NCI-H69 (cell line): ENCODE measurements around the gene ABCB9.

ENCODE experiments used
- DNase-seq: peaks from one replicate; lab custom pipeline; 2025; lab: John Stamatoyannopoulos, UW

The ABCB9 gene

DNA sequence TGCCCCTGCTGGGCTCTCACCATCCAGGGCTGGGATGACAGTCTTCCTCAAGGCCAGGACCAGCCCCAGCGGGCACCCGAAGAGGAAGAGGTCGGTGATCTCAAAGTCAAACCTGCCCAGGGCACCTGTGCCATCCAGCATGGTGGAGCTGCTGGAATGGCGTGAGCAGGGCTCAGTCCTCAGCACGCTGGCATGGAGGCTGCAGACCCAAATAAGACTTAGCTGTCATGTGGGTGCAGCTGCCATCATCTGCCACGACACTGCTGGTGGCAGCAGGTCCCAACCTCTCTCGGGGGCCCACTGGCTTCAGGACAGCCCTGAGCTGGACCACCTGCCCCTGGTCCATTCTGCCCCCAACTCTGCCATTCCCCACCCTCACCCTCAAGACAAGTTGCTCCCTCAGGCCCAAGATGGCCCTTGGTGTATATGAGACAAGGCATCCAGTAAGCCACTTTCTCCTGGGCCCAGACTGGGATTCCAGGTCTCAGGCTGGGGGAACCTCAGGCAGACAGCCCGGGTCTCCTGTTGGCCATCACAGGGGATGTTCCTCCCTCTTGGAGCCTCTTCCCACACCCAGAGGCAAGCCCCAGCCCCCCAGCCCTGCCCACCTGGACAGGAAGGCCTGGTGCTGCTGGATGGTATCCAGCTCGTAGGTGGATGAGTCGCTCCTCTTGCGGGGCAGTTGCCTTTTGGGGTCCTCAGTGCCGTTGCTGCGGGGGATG, 28.7 kb upstream of the ABCB9 start:
- no peak for DNase-seq

DNA sequence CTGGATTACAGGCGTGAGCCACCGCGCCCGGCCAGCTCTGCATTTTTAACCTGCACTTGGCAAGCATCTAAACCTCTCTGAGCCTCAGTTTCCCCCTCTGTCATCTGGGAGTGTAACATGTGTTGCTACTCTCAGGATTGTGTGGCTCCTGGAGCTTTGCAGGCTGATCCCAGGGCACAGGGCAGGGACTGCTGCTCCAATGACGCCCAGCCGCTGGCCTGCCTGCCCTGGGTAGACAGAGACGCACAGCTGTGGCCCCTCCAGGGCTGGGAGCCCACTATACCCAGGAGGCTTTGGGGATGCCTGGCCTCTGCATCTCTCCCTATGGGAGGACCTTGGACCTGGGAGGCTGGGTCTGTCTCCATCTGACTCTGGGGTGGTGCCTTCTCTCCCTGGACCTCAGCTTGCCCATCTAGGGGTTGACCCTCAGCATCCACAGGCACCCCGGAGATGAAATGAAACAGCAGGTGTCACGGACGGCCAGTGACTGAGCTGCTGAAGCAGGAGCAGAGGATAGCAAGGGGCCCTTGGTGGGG, 27.9 kb upstream of the ABCB9 start:
- no peak for DNase-seq

DNA sequence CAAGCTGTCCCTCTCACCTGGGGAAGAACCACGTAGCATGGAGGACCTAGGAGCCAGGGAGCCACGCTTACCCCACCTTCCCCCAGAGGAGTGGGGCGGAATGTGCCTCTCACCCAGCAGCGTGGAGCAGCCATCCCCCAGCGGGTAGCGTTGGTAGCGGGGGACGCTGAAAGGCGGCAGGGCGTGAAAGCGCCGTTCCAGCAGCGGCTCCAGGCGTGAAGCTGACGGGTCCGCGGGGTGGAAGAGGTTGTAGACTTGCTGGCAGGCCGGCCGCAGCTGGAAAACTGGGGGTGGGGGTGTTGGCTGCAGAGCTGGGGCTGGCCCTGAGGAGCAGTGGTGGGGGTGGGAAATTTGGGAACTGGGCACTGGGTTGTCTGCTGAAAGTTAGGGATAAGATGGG, 26.1 kb upstream of the ABCB9 start:
- no peak for DNase-seq

DNA sequence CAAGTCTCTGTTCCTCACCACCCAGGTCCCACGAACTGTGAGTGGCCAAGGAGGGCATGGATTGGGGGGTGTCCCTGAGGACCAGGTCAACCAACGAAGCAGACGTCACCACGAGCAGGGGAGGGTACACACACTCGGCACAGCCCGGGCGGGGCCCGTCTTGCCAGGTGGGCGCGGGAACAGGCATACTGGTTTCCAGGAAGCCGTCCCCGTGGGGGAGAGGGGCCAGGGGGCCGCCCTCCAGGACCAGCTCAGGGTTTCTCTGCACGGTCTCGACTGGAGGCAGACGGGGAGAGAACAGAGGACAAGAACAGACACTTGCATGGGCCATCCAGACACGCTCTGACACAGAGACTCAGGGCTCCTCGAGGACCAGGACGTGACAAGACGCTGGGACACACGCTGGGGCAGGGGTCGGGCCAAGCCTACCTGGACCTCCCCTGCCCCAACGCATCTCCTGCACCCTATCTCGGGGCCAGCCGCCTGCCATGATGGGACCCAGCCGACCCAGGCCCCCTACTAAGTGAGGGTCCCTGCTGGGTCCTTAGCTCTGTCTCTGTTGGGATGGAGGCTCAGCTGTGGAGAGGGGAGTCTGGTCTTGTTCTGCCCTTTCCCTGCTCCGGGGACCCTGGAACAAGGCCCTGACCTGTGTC, 25.5 kb upstream of the ABCB9 start:
- DNase-seq, result no peak

DNA sequence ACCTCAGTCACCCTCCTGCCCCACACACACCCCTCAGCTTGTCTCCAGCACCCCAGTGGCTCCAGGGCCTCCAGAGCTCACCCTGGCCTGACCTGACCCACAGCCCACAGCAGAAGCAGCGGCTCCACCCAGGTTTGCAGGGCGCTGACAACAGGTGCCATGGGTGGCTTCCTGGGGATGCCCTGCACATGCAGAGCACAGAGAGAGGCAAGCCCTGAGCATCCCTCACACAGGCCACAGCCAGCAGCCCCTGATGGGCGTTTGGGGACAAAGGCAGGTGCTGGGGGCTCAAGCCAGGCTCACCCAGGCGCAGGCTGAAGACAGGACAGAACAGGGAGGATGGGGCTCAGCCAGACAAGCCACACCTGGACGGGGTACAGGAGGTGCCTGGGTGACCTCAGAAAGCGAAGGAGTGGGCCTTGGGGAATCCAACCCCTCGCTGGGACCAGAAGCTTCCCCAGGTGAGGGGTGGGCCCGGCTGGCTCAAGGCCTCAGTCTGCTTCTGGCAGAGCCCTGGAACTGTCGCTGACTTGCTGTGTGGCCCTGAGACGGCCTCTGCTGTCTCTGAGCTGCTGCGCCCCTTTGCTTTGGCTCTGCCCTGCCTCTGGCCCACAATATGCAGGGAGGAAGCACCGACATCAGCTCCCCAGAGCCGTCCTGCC, 24.8 kb upstream of the ABCB9 start:
- DNase-seq, result no peak

DNA sequence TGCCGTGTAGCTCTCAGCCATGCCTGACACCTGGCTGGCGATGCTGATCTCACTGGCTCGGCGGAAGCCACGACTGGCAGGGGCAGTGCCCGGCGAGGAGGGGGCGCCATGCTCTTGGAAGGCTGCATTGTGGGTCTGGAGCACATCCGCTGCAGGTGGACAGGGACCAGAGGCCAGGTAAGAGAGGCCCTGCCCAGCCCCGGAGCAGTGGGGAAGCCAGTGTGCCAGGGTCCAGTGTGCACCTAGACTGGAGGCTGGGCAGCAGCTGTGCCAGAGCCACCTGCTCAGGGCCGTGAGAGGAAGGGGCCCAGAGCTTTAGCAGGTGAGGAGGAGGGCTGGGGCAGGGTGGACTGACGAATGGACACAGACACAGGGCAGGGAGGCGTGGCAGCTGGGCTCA, 24.3 kb upstream of the ABCB9 start:
- no peak for DNase-seq

DNA sequence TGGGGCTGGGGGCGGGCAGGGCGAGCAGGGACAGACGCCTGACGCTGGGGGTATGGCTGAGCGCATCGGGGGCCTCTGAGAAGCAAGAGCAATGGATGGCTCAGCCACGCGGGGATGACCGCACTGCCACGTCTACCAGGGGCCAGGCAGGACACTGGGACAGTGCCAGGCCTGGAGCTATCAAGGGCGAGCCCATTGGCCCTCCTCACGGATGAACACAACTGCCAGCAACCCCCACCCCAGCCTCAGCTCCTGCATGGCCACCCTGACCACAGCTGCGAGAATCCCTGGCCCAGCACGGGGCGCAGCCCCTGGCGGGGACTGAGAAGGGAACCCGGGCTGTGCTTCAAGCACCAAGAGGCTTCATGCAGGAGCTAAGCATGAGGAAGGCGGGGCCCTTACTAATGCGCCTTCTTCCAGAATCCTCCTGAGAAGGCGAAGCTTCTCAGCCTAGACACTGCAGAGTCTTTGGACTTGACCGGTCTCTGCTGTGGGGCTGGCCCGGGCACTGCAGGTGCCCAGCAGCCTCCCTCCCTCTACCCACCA, 23.7 kb upstream of the ABCB9 start:
- DNase-seq, result no peak

DNA sequence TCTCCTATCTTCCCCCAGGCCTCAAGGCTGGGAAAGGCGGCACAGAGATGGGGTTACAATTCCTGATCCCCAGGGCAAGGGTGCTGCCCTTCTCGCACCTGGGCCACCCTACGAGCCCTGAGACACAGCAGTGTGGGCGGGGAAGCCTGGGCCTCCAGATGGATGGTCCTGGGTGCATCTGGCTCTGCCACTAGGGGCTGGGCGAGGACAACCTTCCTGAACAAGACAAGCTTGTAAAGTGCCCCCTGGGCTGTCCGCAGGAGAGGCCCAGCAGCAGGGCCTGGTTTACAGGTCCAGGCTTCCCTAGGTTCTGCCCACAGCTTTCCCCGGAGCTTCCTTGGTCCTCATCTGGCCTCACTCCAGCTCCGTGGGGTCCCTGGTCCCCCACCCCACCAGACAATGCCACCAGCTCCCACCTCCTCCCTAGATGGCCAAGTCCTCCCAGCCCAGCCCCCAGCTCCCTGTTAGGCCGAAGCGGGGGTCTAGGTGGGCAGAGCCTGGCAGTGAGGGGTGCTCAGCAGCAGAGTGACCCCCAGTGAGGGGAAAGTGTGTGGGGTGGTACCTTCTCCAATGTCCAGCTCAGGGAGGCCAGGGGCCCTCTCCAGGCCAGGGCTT, 23.1 kb upstream of the ABCB9 start:
- DNase-seq, result no peak

DNA sequence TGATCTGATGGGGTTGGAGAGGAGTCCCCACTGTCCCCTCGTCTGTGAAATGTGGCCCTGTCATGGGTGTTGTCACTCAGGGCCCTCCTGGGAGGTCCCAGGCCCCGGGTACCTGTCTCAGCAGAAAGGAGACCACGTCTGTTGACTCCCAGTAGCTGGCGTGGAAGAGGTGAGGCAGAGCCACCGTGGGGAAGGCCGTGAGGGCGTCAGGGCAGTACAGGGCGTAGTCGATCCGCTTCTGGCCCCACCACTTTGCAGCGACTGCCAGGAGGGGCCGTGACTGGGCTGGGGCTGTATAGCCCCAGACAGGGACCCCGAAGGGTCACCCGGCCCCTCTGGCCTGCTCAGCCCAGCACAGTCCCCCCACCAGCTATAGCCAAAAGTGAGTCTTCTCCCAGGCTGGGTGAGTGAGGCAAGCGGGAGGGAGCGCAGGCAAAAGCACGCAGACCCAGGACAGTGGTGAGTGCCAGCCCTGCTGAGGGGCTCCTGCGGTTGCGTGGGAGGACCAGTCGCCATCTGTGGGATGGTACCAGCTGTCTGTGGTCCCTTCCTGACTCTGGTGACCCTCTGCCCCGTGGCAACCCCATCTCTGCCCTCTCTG, 22.4 kb upstream of the ABCB9 start:
- DNase-seq, result no peak

DNA sequence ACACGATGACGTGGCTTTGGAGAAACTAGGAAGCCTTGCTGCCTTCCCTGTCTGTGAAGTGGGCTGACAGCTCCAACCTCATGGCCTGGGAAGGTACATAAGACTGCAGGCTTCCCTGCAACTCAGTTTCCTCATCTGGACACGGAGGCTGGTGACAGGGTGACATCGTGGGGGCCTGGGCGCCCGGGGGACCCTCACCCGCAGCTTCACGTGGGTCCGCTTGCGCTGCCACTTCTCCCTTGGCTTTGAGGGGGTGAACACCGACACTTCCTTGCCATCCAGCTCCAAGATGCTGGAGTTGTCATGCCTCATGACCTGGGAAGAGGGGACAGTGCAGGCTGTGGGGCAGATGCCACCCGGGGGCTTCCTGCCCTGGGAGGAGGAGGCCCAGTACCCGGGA, 21.8 kb upstream of the ABCB9 start:
- no peak for DNase-seq

DNA sequence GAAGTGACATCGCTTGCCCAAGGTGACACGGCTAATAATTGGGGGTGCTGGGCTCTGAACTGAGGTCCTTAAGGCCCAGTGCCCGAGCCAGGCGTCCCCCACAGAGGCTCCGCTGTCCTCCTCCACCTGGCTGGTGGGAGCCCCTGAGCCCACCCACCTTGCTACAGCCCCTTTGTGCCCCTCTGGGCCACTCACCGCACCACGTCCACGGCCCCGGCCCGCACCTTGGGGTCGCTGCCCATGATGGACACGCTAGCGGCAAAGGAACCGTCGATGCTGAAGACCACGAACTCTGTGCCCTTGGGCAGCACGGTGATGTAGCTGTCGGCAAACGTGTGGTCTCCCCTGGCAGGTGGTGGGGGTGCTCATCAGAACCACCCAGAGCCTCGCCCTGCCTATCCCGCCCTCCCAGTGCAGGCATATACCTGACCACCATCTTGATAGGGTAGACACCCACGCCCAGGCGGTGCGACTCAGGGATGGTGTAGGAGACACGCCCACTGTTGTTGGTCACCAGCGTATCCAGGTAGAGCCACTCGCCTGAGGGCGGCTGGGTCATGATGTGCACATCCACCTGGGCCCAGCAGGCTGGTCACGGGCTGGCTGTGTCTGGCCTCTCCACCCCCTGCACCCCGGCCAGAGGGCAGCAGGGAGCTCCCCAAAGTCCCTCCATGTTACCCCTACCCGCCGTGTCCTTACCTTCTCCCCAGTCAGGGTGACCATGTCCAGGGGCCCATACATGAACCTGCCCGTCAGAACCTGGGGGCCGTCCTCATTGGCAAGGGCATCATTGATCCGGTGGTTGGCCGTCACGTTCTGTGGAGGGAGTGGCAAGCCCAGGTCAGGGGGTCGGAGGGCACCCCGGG, 21.1 kb upstream of the ABCB9 start:
- DNase-seq, result no peak

DNA sequence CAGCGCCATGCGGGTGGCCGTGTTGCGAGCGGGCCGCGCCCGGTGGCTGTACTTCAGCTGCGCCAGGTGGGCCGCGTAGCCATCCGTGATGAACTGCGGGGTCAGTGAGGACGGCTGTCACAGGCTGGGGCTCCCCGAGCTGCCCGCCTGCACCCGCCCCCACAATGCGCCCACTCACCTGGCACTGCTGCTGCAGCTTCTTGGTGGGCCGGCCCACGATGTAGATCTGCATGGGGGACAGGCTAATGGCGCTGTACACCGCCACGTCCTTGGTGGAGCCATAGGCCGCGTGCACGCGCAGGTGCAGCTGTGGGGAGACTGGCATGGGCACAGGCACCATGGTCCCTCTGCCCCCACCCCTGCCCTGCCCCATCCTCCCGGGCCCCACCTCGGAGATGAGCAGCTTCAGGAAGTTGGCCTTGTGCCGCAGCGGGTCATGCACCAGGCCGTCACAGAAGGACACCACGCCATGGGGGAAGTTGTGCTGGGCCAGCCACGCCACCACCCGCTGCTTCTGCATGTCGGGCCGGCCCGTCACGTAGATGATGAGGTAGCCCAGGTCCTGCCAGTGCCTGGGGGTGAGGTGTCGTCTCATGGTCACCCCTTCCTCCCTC, 20.1 kb upstream of the ABCB9 start:
- DNase-seq, result no peak

DNA sequence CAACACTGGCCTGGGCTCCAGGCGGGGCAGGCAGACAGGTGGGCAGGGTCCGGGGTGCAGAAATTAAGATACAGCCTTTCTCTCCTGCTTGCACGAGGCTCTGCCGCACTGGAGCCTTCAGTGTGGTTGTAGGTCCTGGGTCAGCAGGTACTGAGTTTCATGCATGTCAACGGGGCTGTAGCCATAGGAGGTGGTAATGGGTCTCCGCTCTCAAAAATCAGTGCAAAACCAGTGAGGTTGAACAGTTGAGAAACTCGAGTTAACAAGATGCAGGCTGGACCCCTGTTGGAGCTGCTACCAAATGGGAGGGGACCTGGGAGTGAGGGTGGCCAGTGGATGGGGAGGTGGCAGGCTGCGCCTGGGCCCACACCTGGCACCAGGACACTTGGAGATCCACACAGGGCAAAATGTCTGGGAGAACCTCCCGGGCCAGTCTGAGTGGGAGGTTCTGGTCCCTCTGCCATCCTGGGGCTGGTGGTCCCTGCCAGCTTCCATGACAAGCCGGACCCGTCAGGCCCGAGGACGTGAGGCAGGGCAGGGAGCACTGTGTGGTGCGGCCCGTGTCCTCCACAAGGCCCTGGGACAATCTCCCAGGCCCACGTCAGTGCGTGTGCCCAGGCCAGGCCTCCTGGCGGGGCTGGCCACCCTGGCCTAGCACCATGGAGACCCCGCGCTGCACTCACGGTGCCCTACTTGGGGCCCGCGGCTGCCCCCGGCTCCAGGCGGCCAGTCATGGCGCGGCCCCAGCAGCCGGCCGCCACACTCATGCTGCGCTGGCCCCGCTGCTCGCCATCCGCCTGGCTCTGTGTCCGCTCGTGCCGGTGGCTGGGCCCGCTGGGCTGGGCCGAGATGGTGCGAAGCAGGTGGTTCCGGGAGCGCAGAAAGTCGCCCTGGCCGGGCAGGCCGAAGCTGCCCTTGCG, 19.3 kb upstream of the ABCB9 start:
- DNase-seq, result no peak

DNA sequence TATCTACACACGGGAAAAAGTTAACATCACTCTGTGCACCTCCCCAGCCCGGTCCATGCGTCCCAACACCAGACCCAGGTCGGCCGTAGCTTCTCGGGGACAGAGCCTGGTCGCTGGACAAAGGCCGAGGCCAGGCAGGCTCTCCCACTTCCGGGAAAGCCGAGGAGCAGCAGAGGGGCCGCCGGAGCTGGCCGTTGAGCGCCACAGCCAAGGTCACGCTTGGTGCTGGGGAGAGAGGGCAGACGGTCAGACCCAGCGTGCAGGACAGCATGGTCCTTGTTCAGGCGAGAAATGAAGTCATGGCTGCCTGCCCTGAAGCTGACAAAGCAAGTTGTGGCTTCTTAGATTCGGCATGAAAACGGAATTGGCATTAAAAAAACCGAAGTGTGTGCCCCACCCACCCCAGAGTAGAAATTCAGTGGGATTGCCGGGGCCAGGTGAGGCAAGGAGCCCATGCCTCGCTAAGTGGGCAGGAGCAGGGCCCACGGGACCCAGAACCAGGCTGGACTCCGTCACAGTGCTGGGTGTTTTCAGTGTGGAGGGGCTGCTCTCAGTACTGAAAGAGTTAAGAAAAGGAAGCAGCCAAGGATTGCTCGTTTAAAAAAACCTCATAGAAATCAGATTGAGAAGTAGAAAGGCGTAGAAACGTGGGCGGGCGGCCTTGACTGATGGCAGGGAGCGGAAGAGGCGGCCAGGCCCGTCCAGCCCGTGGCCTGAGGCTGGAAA, 18.5 kb upstream of the ABCB9 start:
- no peak for DNase-seq

DNA sequence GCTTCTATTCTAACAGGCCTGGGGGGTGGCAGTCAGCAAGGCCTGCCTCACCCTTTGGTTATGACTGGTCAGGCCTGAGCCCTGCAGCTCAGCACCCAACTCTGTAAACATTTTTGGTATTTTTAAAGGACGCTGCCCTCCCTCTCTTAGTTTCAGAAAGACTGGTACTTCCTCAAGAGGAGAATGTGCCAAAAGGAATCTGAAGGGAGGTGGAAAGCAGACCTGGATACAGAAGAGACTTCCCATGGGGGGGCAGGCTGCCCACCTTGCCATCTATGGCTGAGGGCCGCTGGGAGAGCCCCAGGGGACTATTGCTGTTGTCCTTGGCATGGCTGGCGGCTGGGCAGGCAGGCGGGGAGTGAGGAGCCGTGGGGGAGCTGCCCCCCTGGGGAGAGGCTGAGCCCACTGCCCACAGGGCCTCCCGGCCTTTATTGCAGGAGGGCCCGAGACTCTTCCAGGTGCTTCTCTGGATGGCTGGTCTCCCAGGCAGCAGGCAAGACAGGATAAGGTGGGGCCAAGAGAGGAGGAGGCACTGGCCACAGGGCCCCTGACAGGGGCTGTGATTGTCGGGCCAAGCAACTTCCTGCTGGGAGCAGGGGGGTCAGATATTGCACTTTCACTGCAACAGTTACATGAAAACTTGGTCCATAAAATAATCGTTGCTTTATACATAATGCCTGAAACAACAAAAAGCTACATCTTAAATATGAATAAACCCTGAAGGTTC, 17.7 kb upstream of the ABCB9 start:
- DNase-seq, result peak; percentile 18

DNA sequence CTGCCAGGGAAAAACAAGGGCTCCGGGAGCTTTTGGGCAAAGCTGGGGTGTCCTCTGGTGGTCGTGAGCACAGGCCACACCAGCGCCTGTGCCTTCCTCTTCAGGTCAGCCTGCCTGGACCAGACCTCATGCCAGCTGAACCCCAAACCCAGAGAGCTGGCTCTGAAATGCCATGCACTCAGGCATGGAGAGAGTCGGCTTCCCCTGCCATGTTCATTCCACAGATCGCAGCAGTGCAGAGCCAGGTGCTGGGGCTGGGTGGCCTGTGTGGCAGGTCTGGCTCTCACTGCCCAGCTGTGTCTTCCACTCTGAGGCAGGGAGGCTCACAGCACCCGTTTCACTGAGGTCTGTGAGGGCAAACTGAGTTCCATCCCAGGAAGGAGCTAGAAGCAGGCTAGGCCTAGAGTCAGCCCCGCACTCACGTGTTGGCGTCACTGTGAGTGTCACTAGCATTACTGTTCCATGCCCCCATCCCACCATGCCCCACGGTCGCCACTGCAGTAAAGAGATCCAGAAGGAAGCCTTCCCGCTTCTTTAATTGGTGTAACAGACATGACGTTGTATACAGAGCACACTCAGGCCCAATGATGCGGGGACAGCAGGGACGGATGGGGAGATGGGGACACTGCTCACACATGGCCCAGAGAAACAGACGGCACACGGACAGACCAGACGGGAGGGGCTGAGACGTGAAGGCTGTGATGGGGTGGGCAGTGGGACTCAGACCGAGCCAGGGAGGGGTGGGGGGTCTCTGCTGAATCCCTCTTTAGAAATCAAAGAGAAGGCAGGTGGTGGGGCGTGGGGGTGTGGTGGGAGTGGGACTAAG, 16.9 kb upstream of the ABCB9 start:
- DNase-seq, result no peak

DNA sequence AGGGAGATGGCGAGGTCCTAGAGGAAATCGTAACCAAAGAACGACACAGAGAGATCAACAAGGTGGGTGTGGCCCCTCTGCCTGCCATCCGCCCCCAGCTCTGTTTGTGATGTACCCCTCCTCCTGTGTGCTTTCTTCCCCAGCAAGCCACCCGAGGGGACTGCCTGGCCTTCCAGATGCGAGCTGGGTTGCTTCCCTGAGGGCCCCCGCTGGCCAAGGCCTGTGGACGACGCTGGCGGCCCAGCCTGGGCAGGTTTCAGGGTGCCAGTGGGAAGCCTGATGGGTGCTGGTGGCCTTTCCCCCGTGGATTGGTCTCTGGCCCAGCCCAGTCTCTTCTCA, 16.2 kb upstream of the ABCB9 start:
- DNase-seq, result no peak
